ENCODE measurements around the gene CFAP251.

The CFAP251 gene

DNA sequence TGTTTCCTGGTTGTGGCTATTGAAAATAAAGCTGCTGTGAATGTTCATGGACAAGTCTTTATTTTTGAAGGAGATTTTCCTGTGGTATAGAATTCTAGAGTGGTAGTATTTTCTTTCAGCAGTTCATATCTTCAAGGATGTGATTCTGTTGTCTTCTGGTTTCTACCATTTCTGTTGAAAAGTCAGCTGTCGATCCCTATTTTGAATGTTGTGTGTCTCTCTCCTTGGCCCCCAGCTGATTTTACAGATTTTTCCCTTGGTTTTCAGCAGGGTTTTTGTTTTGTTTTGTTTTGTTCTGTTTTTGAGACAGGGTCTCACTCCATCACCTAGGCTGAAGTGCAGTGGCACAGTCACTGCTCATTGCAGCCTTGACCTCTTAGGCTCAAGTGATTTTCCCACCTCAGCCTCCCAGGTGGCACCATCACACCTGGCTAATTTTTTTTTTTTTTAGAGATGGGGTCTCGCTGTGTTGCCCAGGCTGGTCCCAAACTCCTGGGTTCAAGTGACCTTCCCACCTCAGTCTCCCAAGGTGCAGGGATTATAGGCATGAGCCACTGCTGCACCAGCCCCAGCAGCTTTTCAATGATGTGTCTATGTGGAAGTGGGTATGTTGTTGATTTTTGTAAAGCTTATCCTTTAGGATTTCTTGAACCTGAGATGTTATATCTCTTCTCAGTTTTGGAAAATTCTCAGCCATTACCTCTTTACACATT lies 28.1 kb downstream of the CFAP251 start:
- DNase-seq, result no peak

- DNase-seq, result no peak
Observed at GRCh38 chr12:121947981-121948380, 29.6 kb downstream of the CFAP251 start.

- no peak for DNase-seq
Observed at GRCh38 chr12:121949648-121950397, 31.4 kb downstream of the CFAP251 start.

- DNase-seq, result no peak
Observed at GRCh38 chr12:121953117-121953692, 34.8 kb downstream of the CFAP251 start.

GRCh38 chr12:121953695-121954094 lies 35.3 kb downstream of the CFAP251 start:
- no peak for DNase-seq

DNA sequence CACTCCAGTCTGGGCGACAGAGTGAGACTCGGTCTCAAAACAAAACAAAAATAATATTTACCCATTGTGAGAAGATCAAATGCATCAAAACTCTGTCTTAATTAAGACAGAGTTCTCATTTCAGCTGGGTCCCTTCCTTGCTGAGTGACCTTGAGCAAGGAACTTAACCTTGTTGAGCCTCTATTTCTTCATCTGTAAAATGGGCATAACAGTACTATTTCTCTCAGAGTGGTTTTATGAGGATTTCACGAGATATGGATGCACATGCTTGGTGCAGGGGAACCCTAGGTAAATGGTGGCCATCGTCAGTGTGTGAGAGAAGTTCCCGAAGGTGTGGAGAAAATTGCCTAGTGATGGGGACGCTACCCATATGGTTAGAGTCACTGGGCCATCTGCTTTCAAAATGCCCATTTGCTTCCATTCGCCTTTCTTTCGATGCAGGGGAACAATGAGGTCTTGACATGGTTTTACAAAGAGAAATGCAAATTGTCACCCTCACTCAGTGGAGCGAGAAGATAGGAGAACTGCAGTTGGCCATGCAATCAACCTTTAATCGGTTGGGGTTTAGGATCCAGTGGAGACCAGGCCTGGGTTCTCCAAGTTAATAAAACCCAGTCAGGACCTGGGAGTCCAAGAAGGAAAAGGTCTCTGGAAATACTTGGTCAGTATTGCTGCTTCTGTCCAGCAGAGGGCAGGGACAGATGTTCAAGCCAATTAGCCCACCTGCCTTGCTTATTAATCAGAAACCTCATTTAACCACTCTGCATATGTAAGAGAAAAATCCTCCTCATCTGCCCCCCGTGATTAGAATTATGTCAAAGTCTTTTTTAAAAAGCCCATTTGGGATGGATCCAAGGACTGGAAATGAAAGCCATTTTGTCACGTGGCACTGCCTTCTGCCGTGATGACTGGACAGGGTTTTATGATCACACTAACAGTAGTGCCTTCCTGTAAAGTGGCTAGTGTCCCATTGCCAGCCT lies 37.2 kb downstream of the CFAP251 start:
- no peak for DNase-seq

DNA sequence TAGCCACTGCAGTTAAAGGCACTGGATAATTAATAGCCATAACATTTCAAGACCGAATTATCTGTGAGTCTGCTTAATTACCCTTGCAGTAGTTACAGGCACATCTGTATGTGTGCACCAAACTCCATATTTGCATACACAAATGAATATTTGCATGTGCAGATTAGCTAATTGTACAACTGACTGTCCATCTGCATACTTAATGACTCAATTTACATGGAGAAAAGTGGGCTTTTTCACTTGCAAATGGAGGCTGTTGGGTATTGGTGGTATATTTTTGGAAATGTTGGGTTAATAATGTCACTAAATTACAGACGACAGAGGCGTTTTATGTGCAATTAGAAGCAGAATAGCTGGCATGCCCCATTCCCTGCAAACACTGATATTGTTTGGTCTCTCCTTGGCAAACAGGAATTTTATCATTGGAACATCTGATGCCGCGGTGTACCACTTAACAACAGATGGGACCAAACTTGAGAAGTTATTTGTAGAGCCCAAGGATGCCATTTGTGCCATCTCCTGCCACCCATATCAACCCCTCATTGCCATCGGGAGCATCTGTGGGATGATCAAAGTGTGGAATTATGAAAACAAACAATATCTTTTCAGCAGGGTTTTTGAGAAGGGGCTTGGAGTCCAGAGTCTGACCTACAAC lies 39.6 kb downstream of the CFAP251 start:
- DNase-seq, result no peak

DNA sequence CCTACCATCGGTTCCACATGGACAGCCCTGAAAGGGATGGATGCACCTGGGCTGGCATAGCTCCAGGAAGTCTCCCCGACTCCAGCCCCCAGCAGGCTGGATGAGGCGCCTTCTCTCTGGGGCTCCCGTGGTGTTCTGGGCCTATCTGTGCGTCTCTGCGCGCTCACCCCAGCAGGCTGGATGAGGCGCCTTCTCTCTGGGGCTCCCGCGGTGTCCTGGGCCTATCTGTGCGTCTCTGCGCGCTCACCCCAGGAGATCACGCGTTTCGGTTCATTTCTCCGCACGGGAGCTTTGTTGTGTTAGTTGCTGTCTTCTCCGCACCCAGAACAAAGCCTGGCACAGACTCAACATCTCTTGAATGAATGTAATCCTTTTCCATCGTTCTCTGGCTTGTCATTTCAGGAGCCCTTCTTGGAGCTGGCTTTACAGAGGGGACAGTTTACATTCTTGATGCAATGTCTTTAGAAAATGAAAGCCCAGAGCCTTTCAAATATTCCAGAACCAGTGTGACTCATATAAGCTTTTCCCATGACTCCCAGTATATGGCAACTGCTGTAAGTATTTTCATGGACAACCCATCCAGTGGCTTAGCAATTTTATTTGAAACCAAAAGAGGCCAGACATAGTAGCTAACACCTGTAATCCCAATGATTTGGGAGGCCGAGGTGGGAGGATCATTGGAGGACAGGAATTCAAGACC lies 40.3 kb downstream of the CFAP251 start:
- no peak for DNase-seq

GRCh38 chr12:121960541-121960940 lies 42.1 kb downstream of the CFAP251 start:
- no peak for DNase-seq

GRCh38 chr12:121961195-121961879 lies 42.9 kb downstream of the CFAP251 start:
- no peak for DNase-seq

DNA sequence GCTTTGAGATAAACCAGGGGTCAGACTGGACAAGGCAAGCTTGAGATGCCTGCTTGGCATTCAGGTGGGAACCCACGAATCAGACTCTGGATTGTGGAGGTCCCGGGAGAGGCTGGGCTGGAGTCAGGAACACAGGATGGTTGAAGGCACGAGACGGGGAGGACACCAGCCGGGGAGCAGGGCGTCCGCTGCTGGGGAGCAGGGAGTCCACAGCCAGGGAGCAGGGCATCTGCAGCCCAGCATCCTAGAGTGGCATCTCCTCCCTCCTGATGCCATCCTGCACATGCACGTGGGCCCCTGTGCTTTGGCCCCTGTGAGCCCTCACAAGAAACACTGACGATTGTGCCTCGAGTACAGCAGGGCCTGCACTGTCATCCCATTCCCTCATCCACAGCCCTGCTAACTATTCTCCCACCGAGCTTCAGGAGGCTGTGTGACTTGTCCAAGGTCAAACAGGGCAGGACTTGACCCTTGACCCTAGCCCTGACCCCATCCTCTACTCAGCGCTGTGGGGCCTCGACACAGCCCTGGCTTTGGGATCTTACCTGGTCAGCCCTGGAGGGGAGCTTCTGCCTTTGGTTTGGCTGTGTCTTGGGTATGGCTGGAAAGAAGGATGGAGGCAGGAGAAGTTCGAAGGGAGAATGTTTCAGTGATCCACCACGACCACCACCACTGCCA lies 45.1 kb downstream of the CFAP251 start:
- no peak for DNase-seq

DNA sequence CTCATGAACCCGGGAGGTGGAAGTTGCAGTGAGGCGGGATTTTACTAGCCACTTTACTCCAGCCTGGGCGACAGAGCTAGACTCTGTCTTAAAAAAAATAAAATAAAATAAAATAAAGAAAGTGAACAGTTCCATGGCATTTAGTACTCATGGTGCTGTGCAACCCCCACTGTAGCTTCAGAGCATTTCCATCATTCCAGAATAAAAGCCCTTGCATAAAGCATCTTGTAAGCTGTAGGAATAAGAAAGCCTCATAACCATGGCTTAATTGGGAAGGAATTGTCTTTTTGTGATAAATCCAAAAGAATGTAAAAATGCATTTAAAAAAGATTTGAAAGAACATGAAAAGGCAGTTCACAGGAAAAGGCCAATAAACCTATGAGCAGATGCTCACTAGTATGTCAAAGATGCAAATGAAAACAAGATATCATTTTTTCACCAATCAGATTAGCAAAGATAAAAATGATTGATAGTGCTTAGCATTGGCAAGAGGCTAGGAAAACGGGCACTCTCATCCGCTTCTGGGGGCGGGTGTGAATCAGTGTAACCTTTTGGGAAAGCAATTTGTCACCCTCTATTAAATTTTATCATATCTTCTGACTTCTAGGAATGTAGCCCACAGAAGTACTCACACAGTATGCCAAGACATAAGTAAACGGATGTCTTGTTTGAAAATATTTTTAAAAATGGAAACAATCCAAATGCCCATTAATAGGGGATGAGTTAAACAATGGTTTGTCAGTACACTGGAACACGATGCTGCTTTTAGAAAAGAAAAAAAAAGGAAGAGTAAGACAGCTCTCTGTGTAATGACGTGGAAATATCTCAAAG lies 46.6 kb downstream of the CFAP251 start:
- DNase-seq, result no peak

GRCh38 chr12:121966959-121967358 lies 48.6 kb downstream of the CFAP251 start:
- no peak for DNase-seq

GRCh38 chr12:121968876-121969275 lies 50.5 kb downstream of the CFAP251 start:
- peak in 1 of 2 donors; percentile 45 for DNase-seq

DNA sequence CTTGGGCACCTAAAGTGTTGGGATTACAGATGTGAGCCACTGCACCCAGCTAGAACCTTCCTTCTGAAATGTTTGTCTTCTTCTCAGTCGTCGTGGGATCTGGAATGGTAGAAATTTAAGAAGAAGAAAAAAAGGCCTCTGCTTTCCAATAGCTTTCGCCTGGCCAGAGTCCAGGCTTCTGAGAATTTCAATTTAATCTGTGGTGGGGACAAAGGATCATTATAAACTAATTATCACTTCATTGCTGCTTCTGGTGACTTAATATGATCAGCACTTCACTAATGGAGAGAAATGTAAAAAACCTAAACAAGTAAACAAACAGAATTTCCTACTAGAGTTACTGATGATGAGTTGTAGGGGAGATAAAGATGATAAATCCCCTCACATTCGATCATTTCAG lies 51.3 kb downstream of the CFAP251 start:
- no peak for DNase-seq

- no peak for DNase-seq
Observed at GRCh38 chr12:121970581-121971300, 52.3 kb downstream of the CFAP251 start.

GRCh38 chr12:121974026-121974985 lies 55.9 kb downstream of the CFAP251 start:
- DNase-seq, result no peak

DNA sequence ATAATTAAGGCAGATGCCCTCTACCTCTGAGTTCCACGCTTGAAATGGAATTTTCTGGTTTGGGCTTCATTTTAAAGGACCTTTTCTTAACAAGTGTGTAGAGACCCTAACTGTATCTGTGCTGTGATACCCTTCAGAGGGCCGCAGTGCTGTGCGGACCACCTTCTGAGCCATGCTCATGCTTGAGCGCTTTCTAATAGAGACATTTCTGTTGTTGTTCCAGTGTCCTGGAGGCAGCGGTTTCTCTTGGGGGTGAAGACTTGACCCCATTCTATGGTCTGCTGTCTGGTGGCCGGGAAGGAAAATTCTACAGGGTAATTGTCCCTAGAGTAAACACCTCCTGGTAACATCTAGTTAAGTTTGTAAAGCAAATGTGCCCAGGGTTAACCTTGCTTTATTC lies 56.6 kb downstream of the CFAP251 start:
- DNase-seq, result no peak

Measured in bone marrow (tissue), 2 donors.